Measurements from ENCODE around the gene RELL2. TPM values are rescaled to one million over a fixed set of nuclear protein-coding genes. Genes with fewer than 3 reads are reported as not detected.

Gene RELL2
- total and polyA plus RNA-seq, 7 donors = 0.11 to 1.5 (median 0.62) TPM; not detected in 1

GRCh38 chr5:141623611-141624010 is 13.2 kb upstream of the RELL2 start:
- Histone ChIP-seq H3K4me1 (no peaks in the 10 kb centered on the region), H3K4me3 (no peak overlapping the region), H3K36me3 (ENCODE audit: insufficient read depth in 1 of 2, low read depth in 1 of 2) (peaks cover 13 to 90% of the 10 kb centered on the region in 2 donors), H3K27ac (no peak overlapping the region), H3K9me3 (no peaks in the 10 kb centered on the region), H3K27me3 (ENCODE audit: insufficient read depth in 3 of 3, low read length in 2 of 3) (no peaks in the 10 kb centered on the region)
- ATAC-seq = no peak
- no peak for TF ChIP-seq CTCF (IDR thresholded peaks at IDR 0.05)
- DNase-seq = no peak
- intact Hi-C loops (cut with DNase I) = loop anchor here (5.0 to 10.0 kb wide), 2 partner anchors 49 to 1231 kb away; no protein-coding TSS in a partner anchor
- 70 to 77% (median 75%) methylated on average over 5 of the region's 5 CpGs for whole genome bisulfite sequencing, 3 donors

GRCh38 chr5:141628175-141628788 is 8.5 kb upstream of the RELL2 start:
- Histone ChIP-seq H3K27me3 (ENCODE audit: insufficient read depth in 3 of 3, low read length in 2 of 3) (no peaks in the 10 kb centered on the region), H3K4me3 (no peak overlapping the region), H3K4me1 (peaks cover 3% of the 10 kb centered on the region), H3K36me3 (ENCODE audit: insufficient read depth in 1 of 2, low read depth in 1 of 2) (peaks cover 10 to 93% of the 10 kb centered on the region in 2 donors), H3K9me3 (no peaks in the 10 kb centered on the region), H3K27ac (no peak overlapping the region)
- ATAC-seq = no peak
- DNase-seq = no peak
- WGBS, 3 donors = 95 to 99% (median 98%) methylated on average over 6 of the region's 6 CpGs
- intact Hi-C loops (cut with DNase I) = loop anchor here (10.0 kb wide), 1 partner anchor 53 kb away; no protein-coding TSS in a partner anchor
- TF ChIP-seq CTCF (IDR thresholded peaks at IDR 0.05) = no peak

DNA sequence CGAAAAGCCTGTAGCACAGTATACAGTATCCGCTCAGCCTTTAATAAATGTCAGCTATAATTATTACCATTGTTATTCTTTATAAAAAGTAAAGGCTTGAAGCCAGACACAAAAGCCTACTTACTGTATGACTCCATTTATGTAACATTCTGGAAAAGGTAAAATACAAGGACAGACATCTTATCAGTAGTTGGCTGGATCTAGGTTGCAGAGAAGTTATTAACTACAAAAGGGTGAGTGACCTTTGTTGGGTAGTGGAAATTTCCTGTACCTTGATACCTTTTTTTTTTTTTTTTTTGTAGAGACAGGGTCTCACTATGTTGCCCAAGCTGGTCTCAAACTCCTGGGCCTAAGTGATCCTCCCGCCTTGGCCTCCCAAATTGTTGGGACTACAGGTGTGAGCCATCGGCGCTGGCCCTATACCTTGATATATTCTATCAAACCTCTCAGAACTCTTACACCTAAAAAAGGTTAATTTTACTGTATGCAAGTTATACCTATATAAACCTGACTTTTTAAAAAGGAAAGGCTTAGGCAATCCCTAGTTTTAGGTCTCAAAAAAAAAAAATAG is 6.1 kb upstream of the RELL2 start:
- H3K27ac ChIP-seq = no peak overlapping the region
- intact Hi-C loops (cut with DNase I) = no loop called here
- 96 to 98% (median 97%) methylated on average over 5 of the region's 5 CpGs for WGBS, 3 donors

GRCh38 chr5:141632650-141633049 is 4.1 kb upstream of the RELL2 start:
- no peak for ATAC-seq
- 87 to 92% (median 89%) methylated on average over 2 of the region's 2 CpGs for WGBS, 3 donors
- no peak overlapping the region for H3K4me3 ChIP-seq
- no peak for TF ChIP-seq CTCF (IDR thresholded peaks at IDR 0.05)
- peaks cover 8 to 62% of the 10 kb centered on the region in 2 donors for H3K36me3 ChIP-seq (ENCODE audit: insufficient read depth in 1 of 2, low read depth in 1 of 2)
- intact Hi-C loops (cut with DNase I) = no loop called here
- H3K9me3 ChIP-seq = no peaks in the 10 kb centered on the region
- DNase-seq = no peak
- peaks cover 13% of the 10 kb centered on the region for H3K4me1 ChIP-seq
- H3K27me3 ChIP-seq (ENCODE audit: insufficient read depth in 3 of 3, low read length in 2 of 3) = no peaks in the 10 kb centered on the region
- H3K27ac ChIP-seq = no peak overlapping the region

More for the DNA sequence above, 6.1 kb upstream of the RELL2 start:
- TF ChIP-seq CTCF (IDR thresholded peaks at IDR 0.05) = no peak
- no peak for ATAC-seq
- Histone ChIP-seq H3K4me1 (peaks cover 10% of the 10 kb centered on the region), H3K36me3 (ENCODE audit: insufficient read depth in 1 of 2, low read depth in 1 of 2) (peaks cover 8 to 82% of the 10 kb centered on the region in 2 donors), H3K4me3 (no peak overlapping the region), H3K27me3 (ENCODE audit: insufficient read depth in 3 of 3, low read length in 2 of 3) (no peaks in the 10 kb centered on the region), H3K9me3 (no peaks in the 10 kb centered on the region)
- DNase-seq = no peak

All from psoas muscle (tissue), 8 donors.